GM18858 (cell line): ENCODE measurements around the gene PTGIS.

Source experiments
- ATAC-seq: cut with Tn5 transposase; IDR thresholded peaks from one replicate; pipeline ENCODE4 v1.9.1; 2021; ENCODE audit not compliant: unreplicated experiment

The PTGIS gene

DNA sequence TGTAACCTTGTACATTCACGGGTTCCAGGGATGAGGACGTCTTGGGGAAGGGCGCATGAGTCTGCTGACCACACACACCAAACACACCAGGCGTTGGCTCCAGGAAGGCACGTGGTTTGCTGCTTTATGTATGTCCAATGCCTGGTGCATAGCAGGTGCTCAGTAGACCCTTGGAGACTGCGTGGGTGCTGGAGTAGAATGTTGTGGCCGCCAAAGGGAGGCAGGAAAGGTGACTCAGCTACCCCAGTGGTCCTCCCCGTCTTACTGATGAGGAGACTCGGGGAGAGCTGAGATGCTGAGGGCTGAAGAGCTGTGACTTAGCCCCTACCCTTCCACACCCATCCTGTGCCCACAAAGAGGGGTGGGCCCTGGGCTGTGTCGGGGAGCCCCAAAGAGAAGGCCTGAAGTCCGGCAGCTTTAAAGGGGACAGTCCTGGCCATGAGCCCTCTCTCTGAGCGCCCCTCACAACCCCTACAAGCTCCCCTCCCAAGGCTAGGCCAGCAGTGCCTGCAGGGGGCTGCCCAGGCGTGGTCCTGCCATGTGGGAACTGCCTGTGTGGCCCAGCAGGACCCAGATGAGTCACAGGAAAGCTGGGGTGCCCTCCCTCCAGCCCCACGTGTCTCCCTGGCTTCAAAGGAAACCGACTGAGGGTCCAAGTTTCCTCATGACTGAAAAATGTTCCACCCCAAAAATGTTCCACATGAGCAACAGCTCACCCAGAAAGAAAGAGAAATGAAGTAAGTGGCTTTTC lies 28.0 kb upstream of the PTGIS start:
- ATAC-seq: no peak

DNA sequence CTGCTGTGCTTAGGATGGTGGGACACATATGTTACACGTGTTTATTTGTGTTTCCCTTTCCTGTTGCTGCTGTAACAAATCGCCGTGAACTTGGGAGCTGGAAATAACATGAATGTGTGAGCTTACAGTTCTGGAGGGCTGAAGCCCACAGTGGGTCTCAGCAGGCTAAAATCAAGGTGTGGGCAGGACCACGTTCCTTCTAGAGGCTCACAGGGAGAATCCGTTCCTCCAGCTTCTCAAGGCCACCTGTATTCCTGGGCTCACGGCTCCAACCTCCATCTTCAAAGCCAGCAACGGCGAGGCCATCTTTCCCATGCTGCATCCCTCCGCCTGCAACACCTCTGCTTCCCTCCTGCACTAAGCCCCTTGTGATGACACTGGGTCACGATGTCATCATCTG lies 27.4 kb upstream of the PTGIS start:
- ATAC-seq: no peak

DNA sequence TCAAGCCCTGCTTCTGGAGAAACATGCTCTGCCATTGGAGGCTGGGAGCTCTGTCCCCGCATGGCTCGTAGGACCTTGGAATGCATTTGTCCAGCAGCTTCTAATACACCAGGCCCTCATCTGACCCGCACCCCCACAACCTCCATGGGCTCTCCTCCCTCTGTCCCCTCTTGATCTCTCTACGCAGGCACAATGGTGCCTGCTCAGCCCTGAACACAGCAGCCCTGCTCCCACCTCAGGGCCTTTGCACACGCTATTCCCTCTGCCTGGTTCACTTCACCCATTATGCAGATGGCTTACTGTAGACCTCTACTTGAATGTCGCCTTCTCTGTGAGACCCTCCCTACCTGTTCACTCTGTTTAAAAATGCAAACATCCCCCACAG lies 27.0 kb upstream of the PTGIS start:
- ATAC-seq: no peak

DNA sequence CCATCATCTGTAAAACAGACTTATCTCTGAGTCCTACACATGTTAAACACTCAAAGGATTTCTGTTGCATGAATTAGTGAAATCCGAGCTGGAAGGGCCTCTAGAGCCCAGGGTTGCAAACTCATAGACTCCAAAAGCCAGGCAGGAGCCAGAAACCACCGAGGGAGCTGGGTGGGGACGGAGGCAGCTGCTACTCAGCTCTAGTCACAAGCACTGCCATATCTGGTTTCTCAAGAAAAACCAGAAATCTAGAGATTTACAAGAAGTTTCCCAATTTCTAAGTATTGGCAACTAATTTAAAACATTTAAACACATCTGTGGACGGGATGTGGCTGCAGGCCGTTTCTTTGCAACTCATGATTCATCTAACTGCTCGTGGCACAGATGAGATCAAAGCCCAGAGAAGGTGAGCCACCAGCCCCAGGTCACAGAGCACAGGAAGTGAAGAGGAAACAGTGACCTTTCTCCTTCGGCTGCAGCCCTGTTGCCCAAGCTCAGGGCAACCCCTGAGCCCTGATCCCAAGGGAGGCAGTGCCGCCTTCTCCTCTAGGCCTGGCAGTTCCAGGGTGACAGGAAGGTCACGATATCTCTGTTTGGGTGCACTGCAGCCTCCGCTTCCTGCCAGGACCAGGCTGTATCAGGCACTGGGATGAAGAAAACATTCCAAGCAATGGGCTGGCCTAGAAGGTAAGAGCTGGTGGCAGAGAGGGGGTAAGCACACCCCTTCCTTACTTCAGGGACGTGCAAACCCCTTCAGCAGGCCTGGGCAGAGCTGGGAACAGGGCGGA lies 26.4 kb upstream of the PTGIS start:
- no peak for ATAC-seq

DNA sequence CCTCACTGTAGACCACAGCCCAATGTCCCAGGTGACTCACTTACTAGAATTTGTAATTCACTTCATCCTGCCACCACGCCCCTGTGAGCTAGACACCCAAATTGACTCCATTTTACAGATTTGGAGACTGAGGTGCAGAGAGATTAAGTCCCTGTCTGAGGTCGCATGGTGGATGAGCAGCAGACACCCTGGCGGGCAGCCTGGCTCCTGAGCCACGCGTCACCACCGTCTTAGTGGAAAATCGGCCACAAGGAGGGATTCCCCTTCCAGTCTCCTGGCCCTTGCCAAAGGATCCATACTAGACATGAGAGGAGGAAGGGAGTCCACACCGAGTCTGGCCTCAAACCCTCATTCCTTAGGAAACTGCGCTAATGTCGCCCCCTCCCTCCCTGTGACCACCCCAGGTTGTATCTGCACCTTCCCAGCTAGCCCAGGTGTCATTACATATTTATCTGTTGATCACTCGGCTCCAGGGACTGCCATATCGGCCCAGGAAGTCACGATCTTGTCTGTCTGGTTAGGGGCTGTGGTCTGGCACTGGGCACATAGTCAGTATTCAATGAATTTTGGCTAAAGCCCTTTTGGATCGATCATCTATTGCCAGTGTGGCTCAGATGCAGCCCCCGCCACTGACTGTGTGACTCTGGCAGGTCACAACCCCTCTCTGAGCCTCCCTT lies 25.7 kb upstream of the PTGIS start:
- ATAC-seq: no peak

DNA sequence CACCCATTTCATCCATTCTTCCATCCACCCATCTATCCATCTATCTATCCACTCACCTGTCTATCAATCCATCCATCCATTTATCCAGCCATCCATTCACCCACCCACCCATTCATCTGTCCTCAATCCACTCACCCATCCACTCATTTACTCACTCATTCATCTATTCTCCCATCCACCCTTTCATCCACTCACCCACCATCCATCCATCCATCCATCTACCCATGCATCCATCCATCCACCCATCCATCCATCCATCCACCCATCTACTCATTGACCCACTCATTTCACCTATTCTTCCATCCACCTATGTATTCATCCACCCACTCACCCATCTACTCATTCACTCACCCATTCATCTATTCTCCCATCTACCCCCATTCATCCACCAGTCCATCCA lies 24.2 kb upstream of the PTGIS start:
- no peak for ATAC-seq

DNA sequence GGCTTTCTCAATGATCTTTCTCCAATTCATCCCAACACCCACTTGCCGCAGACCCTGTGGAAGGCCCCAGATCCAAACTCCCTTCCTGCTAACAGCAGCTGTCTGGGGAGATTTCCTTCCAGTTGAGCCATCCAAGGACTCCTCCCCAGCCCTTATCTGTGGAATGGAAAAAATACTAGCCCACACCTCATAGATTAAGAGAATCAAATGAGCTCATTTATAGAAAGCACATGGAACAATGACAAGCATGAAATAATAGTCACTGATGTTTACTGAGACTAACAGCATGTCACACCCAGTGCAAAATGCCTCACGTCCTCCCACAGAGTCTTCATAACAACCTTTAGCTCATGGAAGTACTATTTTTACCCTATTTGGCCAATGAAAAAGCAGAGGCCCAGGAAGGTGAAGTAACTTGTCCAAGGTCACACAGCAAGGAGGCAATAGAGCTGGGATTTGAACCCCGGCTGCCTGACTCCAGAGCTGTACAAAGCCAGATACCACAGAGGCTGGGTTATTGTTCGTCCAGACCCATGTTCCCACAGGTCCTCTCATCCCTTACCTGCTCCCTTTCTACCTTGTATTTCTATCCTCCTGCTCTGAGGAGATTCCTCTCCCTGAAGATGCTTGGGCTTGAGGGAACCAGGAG lies 23.4 kb upstream of the PTGIS start:
- ATAC-seq: no peak

DNA sequence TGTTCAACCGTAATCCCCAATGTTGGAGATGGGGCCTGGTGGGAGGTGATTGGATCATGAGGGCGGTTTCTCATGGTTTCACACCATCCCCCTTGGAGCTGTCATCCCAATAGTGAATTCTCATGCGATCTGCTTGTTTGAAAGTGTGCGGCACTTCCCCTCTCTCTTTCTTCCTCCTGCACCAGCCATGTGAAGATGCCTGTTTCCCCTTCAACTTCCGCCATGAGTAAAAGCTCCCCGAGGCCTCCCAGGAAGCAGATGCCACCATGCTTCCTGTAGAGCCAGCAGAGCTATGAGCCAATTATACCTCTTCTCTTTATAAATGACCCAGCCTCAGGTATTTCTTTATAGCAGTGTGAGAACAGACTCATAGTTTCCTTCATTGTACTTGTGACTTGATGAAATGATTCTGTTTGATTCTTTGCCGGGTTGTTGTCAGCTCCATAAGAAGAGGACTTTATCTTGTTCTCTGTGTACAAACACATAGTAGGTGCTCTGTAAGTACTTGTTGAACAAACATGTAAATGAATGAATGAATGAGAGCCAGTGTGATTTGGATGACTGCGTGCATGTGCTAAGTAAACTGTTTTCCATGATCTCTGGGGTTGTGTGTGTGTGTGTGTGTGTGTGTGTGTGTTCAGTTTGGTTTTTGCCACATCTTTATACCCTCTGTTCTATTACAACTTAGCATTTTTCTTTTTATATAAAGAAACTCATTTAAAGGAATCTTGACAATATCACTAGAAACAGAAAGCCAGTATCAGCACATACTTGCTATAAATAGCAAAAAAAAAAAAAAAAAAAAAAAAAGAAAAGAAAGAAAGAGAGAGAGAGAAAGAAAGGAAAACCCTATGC lies 22.5 kb upstream of the PTGIS start:
- ATAC-seq: no peak

DNA sequence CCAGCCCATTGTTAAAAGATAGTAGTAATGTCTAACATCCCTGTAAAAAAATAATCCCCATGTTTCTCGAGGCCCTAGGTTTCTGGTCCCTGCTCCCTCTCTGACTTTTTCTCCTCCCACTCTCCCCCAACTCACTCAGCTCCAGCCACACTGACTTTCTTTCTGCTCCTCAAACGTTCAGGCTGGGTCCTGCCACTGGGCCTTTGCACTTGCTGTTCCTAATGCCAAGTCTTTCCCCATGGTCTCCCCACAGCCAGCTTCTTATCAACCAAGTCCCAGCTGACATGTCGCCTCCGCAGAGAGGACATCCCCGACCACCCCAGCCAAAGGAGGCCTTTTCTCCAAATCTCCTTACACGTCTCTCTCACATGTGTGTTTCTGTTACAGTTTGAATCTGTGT lies 21.8 kb upstream of the PTGIS start:
- ATAC-seq: no peak

DNA sequence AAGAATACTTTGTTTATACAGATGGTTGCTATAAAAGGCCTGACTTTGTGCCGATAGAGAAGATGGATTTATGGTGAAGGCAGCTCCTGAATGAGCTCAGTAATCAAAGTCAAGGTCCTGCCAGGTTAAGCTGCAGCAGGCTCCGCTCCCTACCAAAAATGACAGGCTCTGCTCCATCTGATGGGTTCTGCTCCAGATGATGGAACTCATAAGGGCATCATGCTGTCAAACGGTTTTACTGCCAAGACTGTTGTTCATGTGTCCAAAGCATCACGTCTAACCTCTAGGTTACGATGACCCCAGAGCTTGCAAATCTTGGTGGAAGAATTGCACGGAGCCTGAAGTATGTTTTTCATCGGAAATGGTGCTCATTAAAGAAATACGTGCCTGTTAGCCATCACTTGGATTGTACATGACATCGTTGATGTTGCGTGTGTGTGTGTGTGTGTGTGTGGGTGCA lies 19.2 kb upstream of the PTGIS start:
- no peak for ATAC-seq

DNA sequence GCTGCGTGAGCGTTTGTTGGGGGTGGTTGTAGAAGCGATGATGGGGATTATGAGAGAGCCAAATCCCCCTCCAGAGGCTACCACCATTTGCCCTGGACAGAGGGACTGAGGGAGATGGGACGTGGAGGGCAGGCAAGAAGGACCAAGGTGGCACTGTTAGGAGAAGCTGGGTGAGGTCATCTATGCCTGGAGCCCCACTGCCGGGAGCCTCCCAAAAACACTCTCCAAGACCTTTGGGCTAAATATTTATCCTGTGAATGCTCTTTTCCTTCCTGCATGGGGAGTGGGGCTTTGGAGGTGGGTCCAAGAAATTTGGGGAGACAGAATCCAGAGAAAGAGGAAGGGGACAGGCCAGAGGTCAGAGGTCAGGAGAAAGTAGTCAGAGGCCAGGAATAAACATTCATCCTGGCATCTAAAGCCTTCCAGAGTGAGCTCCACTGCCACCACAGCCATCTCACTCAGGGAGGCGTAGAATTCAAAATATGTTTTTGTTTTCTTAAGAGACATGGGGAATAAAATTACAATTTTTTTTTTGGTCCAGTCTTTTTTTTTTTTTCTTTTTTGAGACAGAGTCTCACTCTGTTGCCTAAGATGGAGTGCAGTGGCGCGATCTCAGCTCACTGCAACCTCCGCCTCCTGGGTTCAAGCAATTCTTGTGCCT lies 17.8 kb upstream of the PTGIS start:
- no peak for ATAC-seq

DNA sequence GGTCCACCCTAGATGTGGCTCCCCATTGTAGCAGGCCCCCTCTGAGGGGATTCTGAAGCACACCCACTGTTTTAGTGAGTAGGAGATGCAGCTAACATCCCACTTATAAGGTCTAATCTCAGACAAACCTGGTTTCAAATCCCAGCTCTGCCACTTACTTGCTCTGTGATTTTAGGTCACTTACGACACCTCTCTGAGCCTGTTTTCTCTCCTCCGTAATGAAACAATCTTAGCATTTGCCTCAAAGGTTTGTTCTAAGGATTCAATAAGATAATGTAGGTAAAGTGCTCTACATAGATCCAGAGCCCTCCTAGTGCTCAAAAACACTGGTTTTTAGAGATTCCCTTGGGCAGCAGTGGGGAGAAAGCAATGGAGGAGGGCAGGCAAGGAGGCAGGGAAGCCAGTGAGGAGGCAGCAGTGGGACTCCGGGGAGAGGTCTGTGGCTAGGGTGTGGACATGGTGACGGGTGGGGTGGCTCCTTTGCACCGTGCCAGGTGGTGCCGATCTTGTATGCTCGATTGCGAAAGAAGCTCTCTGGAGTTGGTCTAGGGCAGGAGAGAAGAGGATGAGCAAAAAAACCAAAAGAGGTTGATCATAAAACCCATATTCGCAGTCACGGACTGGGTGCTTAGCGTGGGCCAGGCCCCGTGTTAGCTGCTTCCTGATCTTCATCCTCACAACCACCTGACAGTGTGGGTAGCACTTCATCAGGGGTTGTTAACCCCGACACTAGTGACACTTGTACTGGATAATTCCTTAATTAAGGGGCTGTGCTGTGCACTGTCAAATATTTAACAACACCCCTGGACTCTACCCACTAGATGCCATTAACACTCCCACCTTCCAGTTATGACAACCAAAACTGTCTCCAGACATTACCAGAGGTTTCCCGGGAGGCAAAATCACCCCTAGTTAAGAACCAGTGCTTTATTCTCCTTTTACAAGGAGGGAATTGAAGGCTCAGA lies 16.8 kb upstream of the PTGIS start:
- ATAC-seq: no peak

DNA sequence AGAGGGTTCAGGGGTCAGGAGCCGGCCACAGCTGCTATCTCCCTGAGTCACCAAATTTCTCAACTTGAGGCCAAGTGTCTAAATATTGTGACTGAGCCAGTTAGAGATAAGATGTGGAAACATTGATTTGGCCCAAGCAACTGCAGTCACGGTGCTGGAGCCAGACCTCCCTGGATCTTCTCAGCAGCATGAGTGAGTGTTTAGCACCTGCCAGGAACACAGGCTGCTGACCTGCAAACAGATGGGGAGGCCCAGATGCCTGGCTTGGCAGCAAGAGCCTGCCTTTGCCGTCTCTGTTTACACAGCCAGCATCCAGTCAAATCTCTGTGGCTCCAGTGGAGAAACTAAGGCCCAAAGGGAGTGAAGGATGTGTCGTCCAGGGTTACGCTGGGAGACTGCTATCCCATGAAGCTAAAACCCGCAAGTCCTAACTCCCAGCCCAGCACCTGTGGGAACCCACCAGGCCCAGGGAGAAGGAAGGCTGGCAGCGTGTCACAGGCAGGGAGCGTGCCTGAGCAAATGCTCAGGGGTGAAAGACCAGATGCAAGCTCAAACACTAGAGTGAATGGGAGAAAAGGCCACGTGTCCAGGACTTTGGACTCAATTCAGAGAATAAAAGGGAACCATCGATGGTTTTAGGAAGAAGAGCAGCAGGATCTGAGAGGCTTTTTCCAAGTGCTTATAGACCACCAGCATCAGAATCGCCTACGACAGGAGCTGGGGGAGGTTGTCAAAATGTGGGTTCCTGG lies 15.9 kb upstream of the PTGIS start:
- no peak for ATAC-seq

DNA sequence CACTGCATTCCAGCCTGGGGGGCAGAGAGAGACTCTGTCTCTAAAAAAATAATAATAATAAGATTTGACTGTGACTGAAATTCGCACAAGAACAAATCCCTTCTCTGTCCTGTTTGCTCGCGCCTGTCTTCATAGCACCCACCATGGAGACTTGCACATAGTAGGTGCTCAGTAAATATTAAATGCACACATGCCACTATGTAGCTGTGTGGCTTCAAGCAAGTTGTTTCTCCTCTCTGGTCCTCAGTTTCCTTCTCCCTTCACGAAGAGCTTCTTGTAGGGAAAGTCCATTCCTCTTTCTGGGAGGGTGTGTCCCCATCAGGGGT lies 15.4 kb upstream of the PTGIS start:
- ATAC-seq: no peak

DNA sequence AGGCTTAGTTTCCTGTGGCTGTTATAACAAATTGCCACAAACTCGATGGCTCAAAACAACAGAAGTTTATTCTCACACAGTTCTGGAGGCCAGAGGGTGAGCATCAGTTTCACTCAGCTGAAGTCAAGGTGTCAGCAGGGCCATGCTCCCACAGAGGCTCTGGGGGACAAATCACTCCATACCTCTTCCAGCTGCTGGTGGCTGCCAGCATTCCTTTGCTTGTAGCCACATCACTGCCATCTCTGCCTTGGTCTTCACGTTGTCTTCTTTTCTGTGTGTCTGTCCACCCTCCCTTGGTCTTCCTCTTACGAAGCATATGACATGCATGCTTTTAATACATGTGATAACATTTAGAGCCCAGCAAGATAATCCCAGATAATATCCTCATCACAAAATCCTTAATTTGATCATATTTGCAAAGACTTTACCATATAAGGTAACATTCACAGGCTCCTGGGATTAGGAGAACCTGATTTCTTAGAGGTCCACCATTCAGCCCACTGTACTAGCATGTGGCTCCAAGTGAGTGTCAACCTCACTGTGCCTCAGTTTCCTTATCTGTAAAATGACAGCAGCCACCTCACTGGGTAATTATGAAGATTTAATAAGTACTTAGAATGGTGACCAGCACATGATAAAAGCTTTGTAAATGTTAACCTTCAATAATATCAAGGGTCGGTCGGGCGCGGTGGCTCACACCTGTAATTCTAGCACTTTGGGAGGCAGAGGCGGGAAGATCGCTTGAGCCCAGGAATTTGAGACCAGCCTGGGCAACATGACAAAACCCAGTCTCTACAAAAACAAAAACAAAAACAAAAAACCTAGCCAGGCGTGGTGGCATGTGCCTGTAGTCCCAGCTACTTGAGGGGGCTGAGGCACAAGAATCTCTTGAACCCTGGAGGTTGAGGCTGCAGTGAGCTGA lies 14.7 kb upstream of the PTGIS start:
- ATAC-seq: no peak

DNA sequence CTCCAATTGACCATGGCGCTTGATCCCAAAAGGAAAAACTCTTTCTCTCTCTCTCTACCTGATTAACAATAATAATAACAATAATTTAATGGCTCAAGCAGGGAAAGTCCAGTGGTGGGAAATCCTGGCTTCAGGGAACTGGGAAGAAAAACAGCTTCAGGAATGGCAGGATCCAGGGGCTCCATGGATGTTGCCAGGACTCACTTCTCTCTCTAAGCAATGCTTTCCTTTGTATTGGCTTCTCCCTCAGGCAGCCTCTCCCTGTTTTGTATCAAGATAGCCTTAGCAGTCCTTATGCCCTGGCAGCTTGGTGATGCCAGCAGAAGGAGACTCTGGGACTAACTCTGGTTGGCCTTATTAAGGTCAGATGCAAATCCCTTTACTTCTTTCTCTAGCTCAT lies 13.5 kb upstream of the PTGIS start:
- ATAC-seq: no peak

DNA sequence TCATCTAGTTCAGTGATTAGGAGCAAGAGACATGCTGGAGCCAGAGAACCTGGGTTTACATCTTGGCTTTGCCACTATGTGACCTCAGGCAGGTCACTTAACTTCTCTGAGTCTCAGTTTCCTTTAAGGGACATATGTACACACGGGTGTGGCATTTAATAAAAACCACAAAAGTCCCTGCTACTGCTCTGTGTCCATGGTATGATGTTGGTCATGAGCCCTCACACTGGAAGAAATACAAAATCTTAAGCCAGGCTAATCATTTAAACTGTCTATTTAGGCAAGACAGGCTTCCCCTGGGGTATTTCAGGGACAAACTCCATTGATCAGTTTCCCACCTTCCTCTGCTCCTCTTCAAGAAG lies 12.9 kb upstream of the PTGIS start:
- no peak for ATAC-seq
